Calu3 (cell line): ENCODE measurements around the gene RBCK1. TPM values are rescaled to one million over a fixed set of nuclear protein-coding genes. Genes with fewer than 3 reads are reported as not detected.
A peak's percentile ranks its signal among the peaks of the same experiment; 100 is the strongest.

Experiments used
- BruUV-seq: library from RNA; stranded (reverse); fragments of 400-500 nt; replicated peaks from 2 replicates; lab custom pipeline; 2021; lab: Mats Ljungman, UMichigan
- CTCF ChIA-PET: fragments of 300-600 bp; sonication (Branson Sonifier 250); formaldehyde crosslinking; loops from one replicate; lab custom pipeline; 2022; ENCODE audit warnings: antibody characterized with exemption; lab: Charles Lee
- DNase-seq: peaks from one replicate; pipeline ENCODE4 v3.0.0; 2022
- H3K27ac Mint-ChIP-seq: one replicate; pipeline ENCODE4 v1.8.0; 2022; ENCODE audit warnings: mixed read lengths; ENCODE audit not compliant: unreplicated experiment
- H3K27me3 Mint-ChIP-seq: one replicate; pipeline ENCODE4 v1.8.0; 2022; ENCODE audit warnings: mixed read lengths; ENCODE audit not compliant: unreplicated experiment
- H3K36me3 Mint-ChIP-seq: one replicate; pipeline ENCODE4 v1.8.0; 2022; ENCODE audit warnings: mild to moderate bottlenecking, moderate library complexity, mixed read lengths; ENCODE audit not compliant: insufficient read depth, unreplicated experiment
- H3K4me1 Mint-ChIP-seq: one replicate; pipeline ENCODE4 v1.8.0; 2022; ENCODE audit warnings: mild to moderate bottlenecking, low read depth, mixed read lengths; ENCODE audit not compliant: unreplicated experiment
- H3K4me3 Mint-ChIP-seq: one replicate; pipeline ENCODE4 v1.8.0; 2022; ENCODE audit warnings: mild to moderate bottlenecking, low read depth, moderate library complexity, mixed read lengths; ENCODE audit not compliant: unreplicated experiment
- H3K9me3 Mint-ChIP-seq: one replicate; pipeline ENCODE4 v1.8.0; 2022; ENCODE audit warnings: low read depth, mixed read lengths; ENCODE audit not compliant: unreplicated experiment
- CTCF ChIP-seq: fragments of 200-600 bp; IDR thresholded peaks from one replicate; pipeline ENCODE4 v1.8.0; 2022; ENCODE audit warnings: antibody characterized with exemption; ENCODE audit not compliant: unreplicated experiment
- intact Hi-C: fragments of 100-400 bp; cut with micrococcal nuclease; formaldehyde crosslinking; loops from one replicate; pipeline ENCODE4 v1.10.0; 2022; ENCODE audit not compliant: unreplicated experiment
- total RNA-seq: library from RNA; stranded (reverse); gene quantifications from 2 replicates; pipeline ENCODE4 v1.2.3, GENCODE V29; 2022

RBCK1 gene
- total RNA-seq, 1 experiment from 2014 or later: 142 TPM

DNA sequence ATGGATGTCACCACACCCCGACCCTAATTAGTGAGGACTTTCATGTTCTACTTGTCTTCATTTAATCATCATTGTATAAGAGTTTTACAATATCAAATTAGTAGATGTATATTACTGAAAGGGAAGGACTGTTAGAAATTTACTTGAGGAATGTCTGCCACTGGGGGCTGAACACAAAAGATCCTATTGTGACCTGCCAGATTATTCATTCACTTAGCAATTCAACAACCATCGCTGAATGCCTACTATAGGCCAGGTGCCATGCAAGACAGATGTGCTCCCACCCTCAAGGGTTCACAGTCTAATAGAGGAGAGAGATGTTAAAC is 8.0 kb upstream of the RBCK1 start:
- Mint-ChIP-seq H3K36me3 (peaks cover 81% of the 10 kb centered on the region), H3K9me3 (no peaks in the 10 kb centered on the region), H3K4me1 (peaks cover 13% of the 10 kb centered on the region), H3K4me3 (no peak overlapping the region), H3K27me3 (no peaks in the 10 kb centered on the region), H3K27ac (peak overlapping the region; percentile 98)
- CTCF ChIA-PET: interaction anchor here (1.7 kb wide), 1 partner anchor 38 kb away, joined by 5 read pairs; no protein-coding TSS in a partner anchor
- BruUV-seq: no TSS peak
- DNase-seq: no peak
- intact Hi-C loops: no loop called here
- TF ChIP-seq CTCF: no peak

DNA sequence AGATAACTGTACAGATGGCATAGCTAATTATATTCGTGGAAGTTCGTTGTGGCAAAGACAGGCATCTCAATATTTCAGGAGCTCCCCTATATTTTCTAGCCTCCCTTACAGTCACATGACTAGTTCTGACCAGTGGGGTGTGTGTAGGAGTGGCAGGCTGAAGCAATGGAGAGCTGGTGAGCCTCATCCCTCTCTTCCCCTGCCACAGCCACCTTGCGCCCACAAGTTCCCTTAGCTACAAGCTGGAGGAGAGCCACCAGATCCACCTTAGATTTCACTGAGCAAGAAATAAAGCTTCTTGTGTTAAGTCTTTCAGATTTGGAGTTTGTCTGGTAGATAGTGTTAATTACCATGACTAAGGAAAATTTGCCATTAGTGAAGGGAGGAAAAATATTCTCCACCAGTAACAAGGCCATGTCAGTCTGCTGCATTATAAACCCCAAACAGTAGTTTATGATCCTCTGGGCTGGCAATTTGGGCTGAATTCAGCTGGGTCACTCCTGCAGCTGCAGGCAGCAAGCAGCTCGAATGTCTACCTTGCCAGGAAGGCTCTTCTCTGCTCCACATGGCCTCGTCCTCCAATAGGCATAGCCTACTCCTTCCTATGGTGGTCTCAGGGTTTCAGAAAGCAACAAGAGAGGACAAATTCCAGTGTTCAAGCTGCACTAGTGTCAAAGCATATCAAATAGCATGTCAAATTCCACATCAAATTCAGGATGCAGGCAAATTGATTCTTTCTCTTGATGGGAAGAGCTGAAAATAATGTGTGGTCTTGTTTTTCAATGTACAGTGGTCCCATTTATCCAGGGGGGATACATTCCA is 7.4 kb upstream of the RBCK1 start:
- CTCF ChIA-PET: interaction anchor here (0.7 to 1.7 kb wide), 5 partner anchors 11 to 38 kb away, joined by 3 to 5 read pairs (median 4); no protein-coding TSS in a partner anchor
- Mint-ChIP-seq H3K36me3 (peaks cover 78% of the 10 kb centered on the region), H3K4me3 (no peak overlapping the region), H3K27ac (peak overlapping the region; percentile 98), H3K4me1 (peaks cover 13% of the 10 kb centered on the region), H3K9me3 (no peaks in the 10 kb centered on the region), H3K27me3 (no peaks in the 10 kb centered on the region)
- TF ChIP-seq CTCF: no peak
- DNase-seq: no peak
- intact Hi-C loops: no loop called here
- TSS peak; percentile 85 for BruUV-seq

GRCh38 chr20:401682-402495 is 6.2 kb upstream of the RBCK1 start:
- peaks cover 18% of the 10 kb centered on the region for H3K4me1 Mint-ChIP-seq
- CTCF ChIA-PET: interaction anchor here (0.7 to 1.7 kb wide), 5 partner anchors 12 to 39 kb away, joined by 3 to 5 read pairs (median 4); no protein-coding TSS in a partner anchor
- peaks cover 69% of the 10 kb centered on the region for H3K36me3 Mint-ChIP-seq
- intact Hi-C loops: no loop called here
- peak overlapping the region; percentile 98 for H3K27ac Mint-ChIP-seq
- H3K4me3 Mint-ChIP-seq: no peak overlapping the region
- no peaks in the 10 kb centered on the region for H3K9me3 Mint-ChIP-seq
- no TSS peak for BruUV-seq
- no peak for TF ChIP-seq CTCF
- H3K27me3 Mint-ChIP-seq: no peaks in the 10 kb centered on the region
- DNase-seq: peak; percentile 61

- Mint-ChIP-seq H3K27ac (peak overlapping the region; percentile 98), H3K4me3 (no peak overlapping the region), H3K9me3 (no peaks in the 10 kb centered on the region), H3K27me3 (no peaks in the 10 kb centered on the region), H3K36me3 (peaks cover 69% of the 10 kb centered on the region), H3K4me1 (peaks cover 24% of the 10 kb centered on the region)
- CTCF ChIA-PET: interaction anchor here (0.8 kb wide), 1 partner anchor 30 kb away, joined by 3 read pairs; no protein-coding TSS in a partner anchor
- DNase-seq: no peak
- TSS peak; percentile 24 for BruUV-seq
- intact Hi-C loops: no loop called here
- no peak for TF ChIP-seq CTCF
These were observed 5.6 kb upstream of the RBCK1 start for GRCh38 chr20:402496-402885.
